T-helper 22 cell (primary cell): ENCODE data around the gene CCT6A.
A peak's percentile ranks its signal among the peaks of the same experiment; 100 is the strongest.
"Not testable (repeated sequence)": the region's sequence is repeated elsewhere in the genome, so short reads cannot be mapped to it uniquely, and the experiment has no call there.

ENCODE experiments used
- DNase-seq: peaks from one replicate; pipeline ENCODE4 v3.0.0-alpha.2; 2020; ENCODE audit warnings: low read depth

CCT6A gene

GRCh38 chr7:56098187-56099008 lies 46.8 kb downstream of the CCT6A start:
- DNase-seq: not testable (repeated sequence)

GRCh38 chr7:56099653-56100052 lies 48.1 kb downstream of the CCT6A start:
- DNase-seq: no peak

- not testable (repeated sequence) for DNase-seq
Observed at GRCh38 chr7:56104138-56104537, 52.6 kb downstream of the CCT6A start.

GRCh38 chr7:56105508-56105907 lies 53.9 kb downstream of the CCT6A start:
- peak; percentile 6 for DNase-seq

- DNase-seq: peak; percentile 92
Observed at GRCh38 chr7:56106108-56107073, 54.8 kb downstream of the CCT6A start, which contains the start of gene CHCHD2. Gene CHCHD2 (minus strand): TSS chr7:56106476. CDS start chr7:56106413, 63 bp downstream.

- DNase-seq: no peak
Observed at GRCh38 chr7:56107954-56108258, 56.3 kb downstream of the CCT6A start.

- DNase-seq: no peak
Observed at GRCh38 chr7:56110611-56111010, 59.0 kb downstream of the CCT6A start.

- DNase-seq: not testable (repeated sequence)
Observed at GRCh38 chr7:56112244-56112643, 60.7 kb downstream of the CCT6A start.
